ENCODE measurements around the gene SH3RF3. TPM values are rescaled to one million over a fixed set of nuclear protein-coding genes. Genes with fewer than 3 reads are reported as not detected.
"Not testable (repeated sequence)": the region's sequence is repeated elsewhere in the genome, so short reads cannot be mapped to it uniquely, and the experiment has no call there.

SH3RF3 gene
- total and polyA plus RNA-seq, 4 experiments from 2014 or later, result 0.26 to 2.2 (median 2.1) TPM; not detected in 1

- POLR2A ChIA-PET (ENCODE audit: partially characterized antibody), result no interaction called here
- Histone ChIP-seq H3K27me3 (ENCODE audit: insufficient read depth, low read length) (no peaks in the 10 kb centered on the region), H3K4me1 (ENCODE audit: insufficient read depth, low read length) (no peaks in the 10 kb centered on the region), H3K36me3 (ENCODE audit: insufficient read depth, low read length) (no peaks in the 10 kb centered on the region), H3K4me3 (ENCODE audit: low read length in 2 of 2) (no peak overlapping the region), H3K27ac (ENCODE audit: low read depth, low read length) (no peak overlapping the region), H3K9me3 (ENCODE audit: control insufficient read depth in 1 of 2, low read length in 2 of 2) (no peaks in the 10 kb centered on the region)
- DNase-seq, result no peak
- Mint-ChIP-seq H3K27me3 (peaks cover 8 to 13% of the 10 kb centered on the region in 2 donors), H3K27ac (no peak overlapping the region), H3K4me1 (peaks cover 0 to under 1% (median 0%) of the 10 kb centered on the region in 4 donors), H3K9me3 (no peaks in the 10 kb centered on the region), H3K36me3 (no peaks in the 10 kb centered on the region), H3K4me3 (no peak overlapping the region)
- intact Hi-C loops (cut with micrococcal nuclease), result no loop called here
- CTCF ChIA-PET (ENCODE audit: partially characterized antibody), result no interaction called here
These were observed 26.8 kb downstream of the SH3RF3 start for GRCh38 chr2:109155553-109156451.

GRCh38 chr2:109157563-109158105, 28.6 kb downstream of the SH3RF3 start:
- H3K9me3 ChIP-seq (ENCODE audit: control insufficient read depth in 1 of 2, low read length in 2 of 2), result no peaks in the 10 kb centered on the region
- Mint-ChIP-seq H3K27me3 (peaks cover 7 to 18% of the 10 kb centered on the region in 2 donors), H3K4me1 (no peaks in the 10 kb centered on the region), H3K4me3 (no peak overlapping the region), H3K36me3 (no peaks in the 10 kb centered on the region), H3K9me3 (no peaks in the 10 kb centered on the region), H3K27ac (no peak overlapping the region)
- intact Hi-C loops (cut with micrococcal nuclease), result no loop called here
- H3K4me3 ChIP-seq (ENCODE audit: low read length in 2 of 2), result no peak overlapping the region
- H3K27me3 ChIP-seq (ENCODE audit: insufficient read depth, low read length), result no peaks in the 10 kb centered on the region
- ChIA-PET POLR2A (ENCODE audit: partially characterized antibody) (no interaction called here), CTCF (ENCODE audit: partially characterized antibody) (no interaction called here)
- H3K27ac ChIP-seq (ENCODE audit: low read depth, low read length), result no peak overlapping the region
- H3K4me1 ChIP-seq (ENCODE audit: insufficient read depth, low read length), result no peaks in the 10 kb centered on the region
- H3K36me3 ChIP-seq (ENCODE audit: insufficient read depth, low read length), result no peaks in the 10 kb centered on the region
- DNase-seq, result no peak

GRCh38 chr2:109158237-109158636, 29.2 kb downstream of the SH3RF3 start:
- CTCF ChIA-PET (ENCODE audit: partially characterized antibody), result no interaction called here
- peaks cover 9 to 20% of the 10 kb centered on the region in 2 donors for H3K27me3 Mint-ChIP-seq
- H3K36me3 ChIP-seq (ENCODE audit: insufficient read depth, low read length), result no peaks in the 10 kb centered on the region
- no peak overlapping the region for H3K4me3 Mint-ChIP-seq
- H3K9me3 Mint-ChIP-seq, result no peaks in the 10 kb centered on the region
- H3K27me3 ChIP-seq (ENCODE audit: insufficient read depth, low read length), result no peaks in the 10 kb centered on the region
- H3K4me3 ChIP-seq (ENCODE audit: low read length in 2 of 2), result no peak overlapping the region
- no peaks in the 10 kb centered on the region for H3K4me1 Mint-ChIP-seq
- H3K4me1 ChIP-seq (ENCODE audit: insufficient read depth, low read length), result no peaks in the 10 kb centered on the region
- H3K27ac Mint-ChIP-seq, result no peak overlapping the region
- no peaks in the 10 kb centered on the region for H3K9me3 ChIP-seq (ENCODE audit: control insufficient read depth in 1 of 2, low read length in 2 of 2)
- intact Hi-C loops (cut with micrococcal nuclease), result no loop called here
- H3K27ac ChIP-seq (ENCODE audit: low read depth, low read length), result no peak overlapping the region
- no peak for DNase-seq
- H3K36me3 Mint-ChIP-seq, result no peaks in the 10 kb centered on the region
- POLR2A ChIA-PET (ENCODE audit: partially characterized antibody), result no interaction called here

GRCh38 chr2:109159096-109159495, 30.1 kb downstream of the SH3RF3 start:
- no peaks in the 10 kb centered on the region for H3K4me1 Mint-ChIP-seq
- POLR2A ChIA-PET (ENCODE audit: partially characterized antibody), result no interaction called here

GRCh38 chr2:109160714-109161440, 31.9 kb downstream of the SH3RF3 start:
- POLR2A ChIA-PET (ENCODE audit: partially characterized antibody), result no interaction called here

More at GRCh38 chr2:109159096-109159495, 30.1 kb downstream of the SH3RF3 start:
- H3K27ac ChIP-seq (ENCODE audit: low read depth, low read length), result no peak overlapping the region
- no peak overlapping the region for H3K27ac Mint-ChIP-seq
- no peak for DNase-seq
- no peaks in the 10 kb centered on the region for H3K9me3 ChIP-seq (ENCODE audit: control insufficient read depth in 1 of 2, low read length in 2 of 2)
- H3K9me3 Mint-ChIP-seq, result no peaks in the 10 kb centered on the region
- H3K4me3 Mint-ChIP-seq, result no peak overlapping the region
- no peaks in the 10 kb centered on the region for H3K27me3 ChIP-seq (ENCODE audit: insufficient read depth, low read length)
- no peaks in the 10 kb centered on the region for H3K36me3 Mint-ChIP-seq
- CTCF ChIA-PET (ENCODE audit: partially characterized antibody), result no interaction called here
- no peak overlapping the region for H3K4me3 ChIP-seq (ENCODE audit: low read length in 2 of 2)
- no peaks in the 10 kb centered on the region for H3K4me1 ChIP-seq (ENCODE audit: insufficient read depth, low read length)
- H3K27me3 Mint-ChIP-seq, result peaks cover 9 to 20% of the 10 kb centered on the region in 2 donors
- intact Hi-C loops (cut with micrococcal nuclease), result no loop called here
- no peaks in the 10 kb centered on the region for H3K36me3 ChIP-seq (ENCODE audit: insufficient read depth, low read length)

GRCh38 chr2:109162367-109162766, 33.4 kb downstream of the SH3RF3 start:
- H3K4me3 Mint-ChIP-seq; DNase-seq; H3K27ac ChIP-seq (ENCODE audit: low read depth, low read length); POLR2A ChIA-PET (ENCODE audit: partially characterized antibody); H3K4me1 Mint-ChIP-seq; H3K9me3 ChIP-seq (ENCODE audit: control insufficient read depth in 1 of 2, low read length in 2 of 2); H3K36me3 Mint-ChIP-seq; H3K9me3 Mint-ChIP-seq; H3K27me3 ChIP-seq (ENCODE audit: insufficient read depth, low read length); H3K4me3 ChIP-seq (ENCODE audit: low read length in 2 of 2); H3K27ac Mint-ChIP-seq; intact Hi-C loops (cut with micrococcal nuclease); CTCF ChIA-PET (ENCODE audit: partially characterized antibody); H3K4me1 ChIP-seq (ENCODE audit: insufficient read depth, low read length); H3K36me3 ChIP-seq (ENCODE audit: insufficient read depth, low read length): not testable (repeated sequence)
- peaks cover 9 to 19% of the 10 kb centered on the region in 2 donors for H3K27me3 Mint-ChIP-seq

More at GRCh38 chr2:109160714-109161440, 31.9 kb downstream of the SH3RF3 start:
- no peaks in the 10 kb centered on the region for H3K36me3 Mint-ChIP-seq
- H3K27me3 Mint-ChIP-seq, result peaks cover 9 to 20% of the 10 kb centered on the region in 2 donors
- Histone ChIP-seq H3K27ac (ENCODE audit: low read depth, low read length) (no peak overlapping the region), H3K27me3 (ENCODE audit: insufficient read depth, low read length) (no peaks in the 10 kb centered on the region), H3K4me1 (ENCODE audit: insufficient read depth, low read length) (no peaks in the 10 kb centered on the region), H3K4me3 (ENCODE audit: low read length in 2 of 2) (no peak overlapping the region), H3K9me3 (ENCODE audit: control insufficient read depth in 1 of 2, low read length in 2 of 2) (no peaks in the 10 kb centered on the region), H3K36me3 (ENCODE audit: insufficient read depth, low read length) (no peaks in the 10 kb centered on the region)
- H3K27ac Mint-ChIP-seq, result no peak overlapping the region
- no peak for DNase-seq
- intact Hi-C loops (cut with micrococcal nuclease), result no loop called here
- H3K4me1 Mint-ChIP-seq, result peaks cover 0 to 2% (median 0%) of the 10 kb centered on the region in 4 donors
- H3K4me3 Mint-ChIP-seq, result no peak overlapping the region
- peaks cover 0 to 1% (median 0%) of the 10 kb centered on the region in 8 donors for H3K9me3 Mint-ChIP-seq
- CTCF ChIA-PET (ENCODE audit: partially characterized antibody), result no interaction called here

- no peaks in the 10 kb centered on the region for H3K27me3 ChIP-seq (ENCODE audit: insufficient read depth, low read length)
- intact Hi-C loops (cut with micrococcal nuclease), result no loop called here
- CTCF ChIA-PET (ENCODE audit: partially characterized antibody), result interaction anchor here (0.7 kb wide), 1 partner anchor 62 kb away, joined by 3 read pairs; no protein-coding TSS in a partner anchor
- H3K4me1 Mint-ChIP-seq, result peaks cover 0 to 2% (median 0%) of the 10 kb centered on the region in 4 donors
- no peak overlapping the region for H3K27ac Mint-ChIP-seq
- no peak for DNase-seq
- H3K27ac ChIP-seq (ENCODE audit: low read depth, low read length), result no peak overlapping the region
- H3K9me3 Mint-ChIP-seq, result peaks cover 0 to 2% (median 0%) of the 10 kb centered on the region in 8 donors
- no peaks in the 10 kb centered on the region for H3K9me3 ChIP-seq (ENCODE audit: control insufficient read depth in 1 of 2, low read length in 2 of 2)
- no peaks in the 10 kb centered on the region for H3K4me1 ChIP-seq (ENCODE audit: insufficient read depth, low read length)
- H3K36me3 ChIP-seq (ENCODE audit: insufficient read depth, low read length), result no peaks in the 10 kb centered on the region
- H3K4me3 ChIP-seq (ENCODE audit: low read length in 2 of 2), result no peak overlapping the region
- H3K27me3 Mint-ChIP-seq, result peaks cover 11 to 19% of the 10 kb centered on the region in 2 donors
- H3K4me3 Mint-ChIP-seq, result no peak overlapping the region
- H3K36me3 Mint-ChIP-seq, result no peaks in the 10 kb centered on the region
- POLR2A ChIA-PET (ENCODE audit: partially characterized antibody), result no interaction called here
These were observed 34.0 kb downstream of the SH3RF3 start for GRCh38 chr2:109162999-109163398.
